Activated T-cell treated with anti-CD3 and anti-CD28 coated beads, Interleukin-2, amount 50 U/mL, for 24 hours (primary cell): ENCODE data around the gene VSTM4.

ENCODE experiments used
- DNase-seq: peaks from one replicate; pipeline ENCODE4 v3.0.0-alpha.2; 2020
- H3K27ac Mint-ChIP-seq: 2 replicates; pipeline ENCODE4 v1.8.0; 2020; ENCODE audit warnings: mild to moderate bottlenecking, mixed read lengths
- H3K27me3 Mint-ChIP-seq: 2 replicates; pipeline ENCODE4 v1.8.0; 2020; ENCODE audit warnings: mixed read lengths
- H3K36me3 Mint-ChIP-seq: 2 replicates; pipeline ENCODE4 v1.8.0; 2020; ENCODE audit warnings: low read depth, mixed read lengths
- H3K4me1 Mint-ChIP-seq: 2 replicates; pipeline ENCODE4 v1.8.0; 2020; ENCODE audit warnings: low read depth, mixed read lengths
- H3K4me3 Mint-ChIP-seq: 2 replicates; pipeline ENCODE4 v1.8.0; 2020; ENCODE audit warnings: mild to moderate bottlenecking, moderate library complexity, mixed read lengths
- H3K9me3 Mint-ChIP-seq: 2 replicates; pipeline ENCODE4 v1.8.0; 2020; ENCODE audit warnings: mixed read lengths

The VSTM4 gene

GRCh38 chr10:49152663-49153062 is 37.3 kb upstream of the VSTM4 start:
- no peak overlapping the region for H3K27ac Mint-ChIP-seq
- no peak overlapping the region for H3K4me3 Mint-ChIP-seq
- DNase-seq, result no peak
- H3K4me1 Mint-ChIP-seq, result peaks cover 4% of the 10 kb centered on the region
- peaks cover 5% of the 10 kb centered on the region for H3K36me3 Mint-ChIP-seq
- peaks cover 7% of the 10 kb centered on the region for H3K9me3 Mint-ChIP-seq
- H3K27me3 Mint-ChIP-seq, result peaks cover 19% of the 10 kb centered on the region

- no peak overlapping the region for H3K4me3 Mint-ChIP-seq
- H3K36me3 Mint-ChIP-seq, result peaks cover 5% of the 10 kb centered on the region
- peaks cover 11% of the 10 kb centered on the region for H3K9me3 Mint-ChIP-seq
- H3K27ac Mint-ChIP-seq, result no peak overlapping the region
- no peak for DNase-seq
- H3K4me1 Mint-ChIP-seq, result peaks cover 2% of the 10 kb centered on the region
- H3K27me3 Mint-ChIP-seq, result peaks cover 18% of the 10 kb centered on the region
Measured at GRCh38 chr10:49152037-49152436, 36.7 kb upstream of the VSTM4 start.

- H3K27ac Mint-ChIP-seq, result no peak overlapping the region
- no peak overlapping the region for H3K4me3 Mint-ChIP-seq
- peaks cover 3% of the 10 kb centered on the region for H3K36me3 Mint-ChIP-seq
- peaks cover 18% of the 10 kb centered on the region for H3K27me3 Mint-ChIP-seq
- peaks cover 11% of the 10 kb centered on the region for H3K9me3 Mint-ChIP-seq
- no peaks in the 10 kb centered on the region for H3K4me1 Mint-ChIP-seq
- DNase-seq, result no peak
Measured at GRCh38 chr10:49151481-49151880, 36.2 kb upstream of the VSTM4 start.

GRCh38 chr10:49151025-49151445 is 35.7 kb upstream of the VSTM4 start:
- no peak for DNase-seq
- H3K27ac Mint-ChIP-seq, result no peak overlapping the region
- H3K4me3 Mint-ChIP-seq, result no peak overlapping the region
- H3K36me3 Mint-ChIP-seq, result peaks cover 2% of the 10 kb centered on the region
- H3K27me3 Mint-ChIP-seq, result peaks cover 18% of the 10 kb centered on the region
- no peaks in the 10 kb centered on the region for H3K4me1 Mint-ChIP-seq
- peaks cover 11% of the 10 kb centered on the region for H3K9me3 Mint-ChIP-seq

GRCh38 chr10:49150426-49150825 is 35.1 kb upstream of the VSTM4 start:
- DNase-seq, result no peak
- no peak overlapping the region for H3K4me3 Mint-ChIP-seq
- no peak overlapping the region for H3K27ac Mint-ChIP-seq
- H3K9me3 Mint-ChIP-seq, result peaks cover 11% of the 10 kb centered on the region
- no peaks in the 10 kb centered on the region for H3K4me1 Mint-ChIP-seq
- peaks cover 18% of the 10 kb centered on the region for H3K27me3 Mint-ChIP-seq
- no peaks in the 10 kb centered on the region for H3K36me3 Mint-ChIP-seq

- Mint-ChIP-seq H3K27me3 (peaks cover 18% of the 10 kb centered on the region), H3K4me1 (no peaks in the 10 kb centered on the region), H3K9me3 (peaks cover 11% of the 10 kb centered on the region), H3K36me3 (no peaks in the 10 kb centered on the region), H3K27ac (no peak overlapping the region), H3K4me3 (no peak overlapping the region)
- no peak for DNase-seq
Measured at GRCh38 chr10:49149881-49150280, 34.6 kb upstream of the VSTM4 start.

- no peaks in the 10 kb centered on the region for H3K36me3 Mint-ChIP-seq
Measured at GRCh38 chr10:49144058-49144720, 28.9 kb upstream of the VSTM4 start.

GRCh38 chr10:49143249-49143648 is 27.9 kb upstream of the VSTM4 start:
- DNase-seq, result no peak
- peaks cover 8% of the 10 kb centered on the region for H3K9me3 Mint-ChIP-seq
- H3K4me1 Mint-ChIP-seq, result no peaks in the 10 kb centered on the region
- peaks cover 9% of the 10 kb centered on the region for H3K27me3 Mint-ChIP-seq
- H3K36me3 Mint-ChIP-seq, result no peaks in the 10 kb centered on the region
- H3K4me3 Mint-ChIP-seq, result no peak overlapping the region
- no peak overlapping the region for H3K27ac Mint-ChIP-seq

More at GRCh38 chr10:49144058-49144720, 28.9 kb upstream of the VSTM4 start:
- no peak overlapping the region for H3K27ac Mint-ChIP-seq
- H3K27me3 Mint-ChIP-seq, result peaks cover 9% of the 10 kb centered on the region
- no peaks in the 10 kb centered on the region for H3K4me1 Mint-ChIP-seq
- no peak for DNase-seq
- peaks cover 11% of the 10 kb centered on the region for H3K9me3 Mint-ChIP-seq
- H3K4me3 Mint-ChIP-seq, result no peak overlapping the region

GRCh38 chr10:49141541-49142332 is 26.4 kb upstream of the VSTM4 start:
- DNase-seq, result no peak
- no peak overlapping the region for H3K27ac Mint-ChIP-seq
- H3K4me3 Mint-ChIP-seq, result no peak overlapping the region
- no peaks in the 10 kb centered on the region for H3K36me3 Mint-ChIP-seq
- no peaks in the 10 kb centered on the region for H3K9me3 Mint-ChIP-seq
- peaks cover 7% of the 10 kb centered on the region for H3K27me3 Mint-ChIP-seq
- no peaks in the 10 kb centered on the region for H3K4me1 Mint-ChIP-seq

- Mint-ChIP-seq H3K27ac (no peak overlapping the region), H3K9me3 (no peaks in the 10 kb centered on the region), H3K27me3 (peaks cover 12% of the 10 kb centered on the region), H3K4me1 (no peaks in the 10 kb centered on the region), H3K4me3 (no peak overlapping the region), H3K36me3 (no peaks in the 10 kb centered on the region)
- DNase-seq, result no peak
Measured at GRCh38 chr10:49140304-49141177, 25.2 kb upstream of the VSTM4 start.

- DNase-seq, result no peak
- Mint-ChIP-seq H3K4me3 (no peak overlapping the region), H3K4me1 (no peaks in the 10 kb centered on the region), H3K9me3 (no peaks in the 10 kb centered on the region), H3K27me3 (peaks cover 17% of the 10 kb centered on the region), H3K36me3 (no peaks in the 10 kb centered on the region), H3K27ac (no peak overlapping the region)
Measured at GRCh38 chr10:49139846-49140195, 24.5 kb upstream of the VSTM4 start.

- H3K27ac Mint-ChIP-seq, result no peak overlapping the region
- H3K36me3 Mint-ChIP-seq, result no peaks in the 10 kb centered on the region
- peaks cover 21% of the 10 kb centered on the region for H3K27me3 Mint-ChIP-seq
- no peak overlapping the region for H3K4me3 Mint-ChIP-seq
- H3K9me3 Mint-ChIP-seq, result no peaks in the 10 kb centered on the region
- DNase-seq, result no peak
- no peaks in the 10 kb centered on the region for H3K4me1 Mint-ChIP-seq
Measured at GRCh38 chr10:49139028-49139845, 23.9 kb upstream of the VSTM4 start.

- no peak overlapping the region for H3K27ac Mint-ChIP-seq
- H3K4me1 Mint-ChIP-seq, result no peaks in the 10 kb centered on the region
- H3K36me3 Mint-ChIP-seq, result no peaks in the 10 kb centered on the region
- DNase-seq, result no peak
- H3K9me3 Mint-ChIP-seq, result no peaks in the 10 kb centered on the region
- H3K4me3 Mint-ChIP-seq, result no peak overlapping the region
- peaks cover 29% of the 10 kb centered on the region for H3K27me3 Mint-ChIP-seq
Measured at GRCh38 chr10:49138361-49138891, 23.1 kb upstream of the VSTM4 start.

GRCh38 chr10:49136525-49136924 is 21.2 kb upstream of the VSTM4 start:
- no peaks in the 10 kb centered on the region for H3K4me1 Mint-ChIP-seq
- peaks cover 29% of the 10 kb centered on the region for H3K27me3 Mint-ChIP-seq
- H3K9me3 Mint-ChIP-seq, result no peaks in the 10 kb centered on the region
- H3K4me3 Mint-ChIP-seq, result no peak overlapping the region
- no peaks in the 10 kb centered on the region for H3K36me3 Mint-ChIP-seq
- H3K27ac Mint-ChIP-seq, result no peak overlapping the region
- no peak for DNase-seq
